GM12873 (cell line): ENCODE measurements around the gene CDH4.

Experiments used
- TF ChIP-seq, protein P1 (sequence below): IDR thresholded peaks from 2 replicates; pipeline ENCODE4 v1.5.1; 2012; ENCODE audit warnings: low read depth, mild to moderate bottlenecking, moderate library complexity, low read length, control low read depth; ENCODE audit not compliant: insufficient read depth; ENCODE audit errors: missing control alignments

The CDH4 gene

DNA sequence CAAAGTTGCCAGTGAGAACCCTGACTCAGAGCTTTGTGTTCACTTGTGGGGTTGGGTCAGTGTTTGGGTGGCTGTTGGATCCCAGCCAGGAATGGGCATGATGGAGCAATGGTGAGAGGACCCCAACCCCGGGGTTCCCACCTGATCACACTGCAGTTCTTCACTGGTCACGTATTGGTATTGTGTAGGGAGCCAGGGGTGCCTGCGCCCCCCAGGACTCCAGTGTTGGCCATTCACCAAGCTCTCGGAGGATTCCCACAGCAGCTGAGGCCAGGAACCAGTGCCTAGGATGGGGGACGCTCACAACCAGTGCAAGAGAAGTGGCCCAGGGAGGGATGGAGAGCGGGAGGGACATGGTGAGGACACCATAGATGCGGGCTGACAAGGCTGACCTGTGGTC lies 207.2 kb downstream of the CDH4 start:
- TF ChIP-seq, protein P1, sequence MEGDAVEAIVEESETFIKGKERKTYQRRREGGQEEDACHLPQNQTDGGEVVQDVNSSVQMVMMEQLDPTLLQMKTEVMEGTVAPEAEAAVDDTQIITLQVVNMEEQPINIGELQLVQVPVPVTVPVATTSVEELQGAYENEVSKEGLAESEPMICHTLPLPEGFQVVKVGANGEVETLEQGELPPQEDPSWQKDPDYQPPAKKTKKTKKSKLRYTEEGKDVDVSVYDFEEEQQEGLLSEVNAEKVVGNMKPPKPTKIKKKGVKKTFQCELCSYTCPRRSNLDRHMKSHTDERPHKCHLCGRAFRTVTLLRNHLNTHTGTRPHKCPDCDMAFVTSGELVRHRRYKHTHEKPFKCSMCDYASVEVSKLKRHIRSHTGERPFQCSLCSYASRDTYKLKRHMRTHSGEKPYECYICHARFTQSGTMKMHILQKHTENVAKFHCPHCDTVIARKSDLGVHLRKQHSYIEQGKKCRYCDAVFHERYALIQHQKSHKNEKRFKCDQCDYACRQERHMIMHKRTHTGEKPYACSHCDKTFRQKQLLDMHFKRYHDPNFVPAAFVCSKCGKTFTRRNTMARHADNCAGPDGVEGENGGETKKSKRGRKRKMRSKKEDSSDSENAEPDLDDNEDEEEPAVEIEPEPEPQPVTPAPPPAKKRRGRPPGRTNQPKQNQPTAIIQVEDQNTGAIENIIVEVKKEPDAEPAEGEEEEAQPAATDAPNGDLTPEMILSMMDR: no peak

DNA sequence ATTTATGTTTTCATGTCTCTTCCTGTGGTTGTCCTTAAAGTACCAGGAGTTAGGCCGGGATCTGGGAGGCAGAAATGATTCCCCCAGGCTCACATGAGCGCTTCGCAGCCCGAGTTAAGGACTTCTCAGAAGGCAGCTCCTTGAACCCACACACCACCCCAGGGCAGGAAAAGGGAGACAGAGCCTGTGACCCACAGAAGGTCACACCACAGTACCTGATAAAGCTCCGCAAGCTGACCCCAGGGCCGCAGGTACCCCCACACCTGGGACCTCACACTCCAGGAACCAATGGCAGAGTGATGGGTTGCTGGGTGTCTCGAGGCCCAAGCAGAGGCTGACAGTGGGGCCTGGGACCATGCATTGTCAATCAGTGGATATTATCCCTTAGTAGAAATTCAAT lies 207.6 kb downstream of the CDH4 start:
- TF ChIP-seq, protein P1: no peak

DNA sequence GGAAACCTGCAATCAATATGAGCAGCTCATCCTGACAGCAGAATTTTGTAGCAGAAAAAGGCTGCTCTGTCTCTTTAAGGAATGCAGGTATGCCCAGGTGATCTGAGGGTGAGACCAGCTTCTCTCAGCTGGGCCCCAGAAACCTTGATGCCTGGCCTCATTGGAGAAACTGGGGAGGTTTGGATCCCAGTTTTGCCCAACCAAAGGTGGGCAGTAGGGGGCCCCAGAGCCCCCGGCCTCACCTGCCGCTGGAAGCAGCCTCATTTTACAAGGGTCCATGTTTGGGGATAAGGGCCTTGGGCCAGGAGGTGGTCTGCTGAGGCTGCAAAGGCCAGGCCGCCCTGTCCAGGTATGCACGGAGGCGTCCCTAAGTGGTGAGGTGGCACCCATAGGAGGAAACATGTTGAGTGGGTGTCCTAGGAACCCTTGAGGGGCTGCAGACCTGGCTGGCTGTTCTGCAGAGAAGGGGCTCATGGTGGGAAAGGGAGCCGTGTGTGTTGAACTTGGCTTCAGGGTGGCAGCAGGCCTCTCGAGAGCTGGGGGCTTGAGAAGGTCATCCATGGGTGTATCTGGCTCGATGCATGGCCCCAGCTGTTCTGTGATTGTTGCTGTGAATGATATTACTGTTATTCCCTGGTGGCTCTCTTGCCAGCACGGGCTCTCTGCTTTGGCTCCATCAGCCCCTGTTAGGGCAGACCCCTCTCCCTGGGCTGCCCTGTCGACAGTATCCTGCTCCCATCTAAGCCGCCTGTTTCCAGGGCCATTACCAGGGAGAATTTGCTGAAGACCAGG lies 208.4 kb downstream of the CDH4 start:
- TF ChIP-seq, protein P1: no peak

DNA sequence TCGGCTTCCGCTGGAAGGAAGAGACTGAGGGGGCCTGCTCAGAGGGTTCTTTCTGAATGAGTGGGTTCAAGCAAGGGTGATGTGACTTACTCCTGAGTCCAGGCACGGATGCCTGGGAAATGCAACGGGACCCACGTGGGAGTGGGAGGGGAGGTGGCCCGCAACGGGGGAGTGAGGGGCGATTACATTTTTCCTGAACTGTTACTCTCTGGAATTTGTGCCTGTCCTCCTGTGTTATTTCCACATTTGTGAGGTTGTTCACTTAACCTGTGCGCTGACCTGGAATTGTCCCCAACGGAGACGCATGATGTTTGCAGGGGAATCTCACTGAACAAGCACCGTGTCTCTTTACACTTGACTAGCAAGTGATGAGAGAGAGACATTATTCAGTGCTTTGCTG lies 209.4 kb downstream of the CDH4 start:
- TF ChIP-seq, protein P1: no peak

DNA sequence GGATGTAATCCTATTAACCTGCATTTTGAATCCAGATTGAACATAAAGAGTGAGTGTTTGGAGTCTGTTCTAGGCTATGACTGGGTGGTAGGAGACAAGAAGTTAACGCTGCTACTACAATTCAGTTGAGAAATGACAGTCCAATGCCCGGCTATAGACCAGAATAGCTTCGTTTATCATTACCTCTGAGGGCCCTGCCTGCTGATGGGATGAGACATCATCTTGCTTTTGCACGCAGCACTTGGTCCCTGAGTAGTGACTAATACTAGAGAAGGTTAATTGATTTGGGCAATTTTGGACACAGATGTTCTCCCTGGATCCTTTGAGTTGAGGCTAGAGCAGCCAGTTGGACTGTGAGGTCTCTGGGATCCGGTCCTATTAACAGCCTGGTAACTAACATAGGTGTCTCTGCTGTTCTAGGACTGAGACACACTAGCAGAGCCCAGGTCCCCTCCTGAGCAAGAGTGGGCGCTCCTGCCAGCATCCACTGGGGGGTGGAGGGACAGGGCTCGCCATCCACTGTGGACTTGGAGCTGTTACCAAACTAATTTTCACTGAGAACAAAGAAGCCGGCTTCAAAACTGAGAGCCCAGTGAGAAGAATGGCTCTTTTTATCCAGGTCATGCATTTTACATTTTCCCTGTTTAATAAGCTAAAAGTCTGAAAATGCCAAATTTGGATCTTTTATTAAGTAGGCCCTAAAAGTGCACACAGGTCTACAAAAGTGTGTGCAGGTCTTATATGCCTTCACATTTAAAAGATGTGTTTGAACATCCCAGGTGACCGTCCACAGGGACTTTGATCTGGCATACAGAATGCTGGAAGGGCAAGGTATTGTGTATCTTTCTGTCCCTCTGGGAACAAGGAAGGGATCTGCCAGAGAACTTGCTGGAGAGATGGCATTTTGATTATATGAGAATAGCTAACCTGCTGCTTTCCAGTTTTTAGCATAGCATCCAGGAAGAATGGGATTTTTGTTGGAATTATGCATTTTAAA lies 212.5 kb downstream of the CDH4 start:
- TF ChIP-seq, protein P1: no peak

DNA sequence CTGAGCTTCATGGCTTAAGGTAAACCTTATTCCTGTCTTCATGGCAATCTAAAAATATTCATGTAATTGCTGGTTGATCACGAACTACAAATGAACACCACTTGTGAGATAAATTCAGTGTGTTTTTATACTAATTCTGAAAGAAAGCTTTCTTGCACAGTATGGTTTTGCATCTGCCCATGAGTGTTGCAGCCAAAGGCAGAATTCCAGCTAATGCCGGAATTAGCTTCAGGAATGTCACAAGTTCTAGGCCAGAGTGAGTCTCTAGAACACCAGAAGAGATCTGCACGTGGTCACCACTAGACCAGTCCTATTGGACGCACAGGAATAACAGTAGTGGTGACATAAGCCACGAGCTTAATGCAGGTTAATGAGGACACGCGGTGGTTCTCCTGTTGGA lies 223.7 kb downstream of the CDH4 start:
- TF ChIP-seq, protein P1: no peak

DNA sequence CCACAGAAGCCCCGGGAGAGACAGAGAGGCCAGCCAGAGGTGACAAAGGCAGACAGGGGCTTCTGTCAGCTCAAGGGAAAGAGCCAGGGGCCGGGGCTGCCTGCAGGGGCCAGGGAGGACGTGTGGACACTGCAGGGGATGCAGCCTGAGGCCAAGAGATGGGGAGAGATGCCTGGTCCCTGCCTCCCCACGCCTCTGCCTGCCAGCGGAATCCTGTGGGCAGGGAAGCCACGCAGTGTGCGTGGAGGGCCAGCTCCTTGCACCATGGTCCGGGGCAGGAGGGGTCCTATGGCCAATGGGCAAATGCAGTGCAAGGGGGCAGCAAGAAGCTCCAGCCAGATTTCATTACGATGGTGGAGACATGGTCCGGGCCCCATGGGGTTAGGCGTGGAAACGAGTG lies 224.9 kb downstream of the CDH4 start:
- TF ChIP-seq, protein P1: no peak
